ENCODE data around the gene FAF1. TPM values are rescaled to one million over a fixed set of nuclear protein-coding genes. Genes with fewer than 3 reads are reported as not detected.
A peak's percentile ranks its signal among the peaks of the same experiment; 100 is the strongest.

The FAF1 gene
- total RNA-seq, 1 experiment from 2014 or later: 78.7 TPM

- peak overlapping the region; percentile 91 for H3K27ac Mint-ChIP-seq (ENCODE audit: unreplicated experiment)
- intact Hi-C loops (cut with micrococcal nuclease; ENCODE audit: unreplicated experiment): loop anchor here (2.0 to 10.0 kb wide), 2 partner anchors 53 to 123 kb away; no protein-coding TSS in a partner anchor
Observed at GRCh38 chr1:50421768-50422674, 538.0 kb downstream of the FAF1 start.

DNA sequence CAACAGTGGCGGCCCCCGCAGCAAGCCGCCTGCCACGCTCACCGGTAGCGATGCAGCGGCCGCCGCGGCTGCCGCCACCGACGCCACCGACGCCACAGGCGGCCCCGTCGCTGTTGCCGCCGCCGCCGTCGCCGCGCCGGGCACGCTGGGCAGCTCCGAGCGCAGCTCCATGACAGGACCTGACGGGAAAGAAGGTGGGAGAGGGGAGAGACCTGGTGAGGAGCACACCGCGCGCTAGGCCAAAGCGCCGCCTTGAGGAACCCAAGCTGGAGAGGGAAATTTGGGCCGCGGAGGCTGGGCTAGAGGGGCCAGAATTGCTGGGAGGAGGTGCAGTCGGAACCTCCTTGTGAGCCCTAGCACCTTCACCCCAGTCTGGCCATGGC lies 538.7 kb downstream of the FAF1 start:
- H3K36me3 ChIP-seq (ENCODE audit: control insufficient read depth, insufficient read depth, low read length): no peaks in the 10 kb centered on the region
- H3K27ac Mint-ChIP-seq (ENCODE audit: unreplicated experiment): no peak overlapping the region
- H3K4me1 ChIP-seq: no peaks in the 10 kb centered on the region
- DNase-seq: no peak
- ChIA-PET CTCF (no interaction called here), POLR2A (no interaction called here)
- H3K9me3 Mint-ChIP-seq (ENCODE audit: unreplicated experiment): no peaks in the 10 kb centered on the region
- peaks cover 22% of the 10 kb centered on the region for H3K36me3 Mint-ChIP-seq (ENCODE audit: insufficient read depth, unreplicated experiment)
- no peaks in the 10 kb centered on the region for H3K9me3 ChIP-seq
- intact Hi-C loops (cut with micrococcal nuclease; ENCODE audit: unreplicated experiment): loop anchor here (10.0 kb wide), 1 partner anchor 123 kb away; no protein-coding TSS in a partner anchor
- H3K4me1 Mint-ChIP-seq (ENCODE audit: low read depth, unreplicated experiment): peaks cover 6% of the 10 kb centered on the region
- no peak for TF ChIP-seq CTCF (IDR thresholded peaks at IDR 0.05; ENCODE audit: insufficient read depth in 1 of 2, low read depth in 1 of 2, low read length in 1 of 2, severe bottlenecking in 1 of 2, unreplicated experiment in 1 of 2)
- H3K27me3 ChIP-seq (replicated peaks; ENCODE audit: control insufficient read depth, insufficient read depth, low read length): no peaks in the 10 kb centered on the region
- H3K4me3 ChIP-seq (ENCODE audit: low read depth, low read length): no peak overlapping the region
- peak overlapping the region; percentile 72 for H3K4me3 Mint-ChIP-seq (ENCODE audit: unreplicated experiment)
- H3K27me3 Mint-ChIP-seq (ENCODE audit: insufficient read depth, unreplicated experiment): peaks cover 13% of the 10 kb centered on the region
- no TSS peak for BruUV-seq (replicated peaks)

More at GRCh38 chr1:50421768-50422674, 538.0 kb downstream of the FAF1 start:
- H3K36me3 Mint-ChIP-seq (ENCODE audit: insufficient read depth, unreplicated experiment): peaks cover 22% of the 10 kb centered on the region
- no peak for TF ChIP-seq CTCF (IDR thresholded peaks at IDR 0.05; ENCODE audit: insufficient read depth in 1 of 2, low read depth in 1 of 2, low read length in 1 of 2, severe bottlenecking in 1 of 2, unreplicated experiment in 1 of 2)
- TSS peak; percentile 52 for BruUV-seq (replicated peaks)
- H3K4me1 Mint-ChIP-seq (ENCODE audit: low read depth, unreplicated experiment): peaks cover 6% of the 10 kb centered on the region
- no peaks in the 10 kb centered on the region; the same call in 1 of the 2 replicates for H3K27me3 ChIP-seq (replicated peaks; ENCODE audit: control insufficient read depth, insufficient read depth, low read length)
- H3K4me3 Mint-ChIP-seq (ENCODE audit: unreplicated experiment): peak overlapping the region; percentile 72
- H3K9me3 Mint-ChIP-seq (ENCODE audit: unreplicated experiment): no peaks in the 10 kb centered on the region
- ChIA-PET POLR2A (no interaction called here), CTCF (no interaction called here)
- H3K4me1 ChIP-seq: no peaks in the 10 kb centered on the region
- no peak for DNase-seq
- no peaks in the 10 kb centered on the region for H3K36me3 ChIP-seq (ENCODE audit: control insufficient read depth, insufficient read depth, low read length)
- peak overlapping the region; percentile 53 for H3K4me3 ChIP-seq (ENCODE audit: low read depth, low read length)
- peaks cover 13% of the 10 kb centered on the region for H3K27me3 Mint-ChIP-seq (ENCODE audit: insufficient read depth, unreplicated experiment)
- H3K9me3 ChIP-seq: no peaks in the 10 kb centered on the region

- Histone ChIP-seq H3K4me1 (no peaks in the 10 kb centered on the region), H3K36me3 (ENCODE audit: control insufficient read depth, insufficient read depth, low read length) (no peaks in the 10 kb centered on the region), H3K4me3 (ENCODE audit: low read depth, low read length) (no peak overlapping the region), H3K27me3 (replicated peaks; ENCODE audit: control insufficient read depth, insufficient read depth, low read length) (no peaks in the 10 kb centered on the region), H3K9me3 (no peaks in the 10 kb centered on the region)
- no peak overlapping the region for H3K4me3 Mint-ChIP-seq (ENCODE audit: unreplicated experiment)
- no peak overlapping the region for H3K27ac Mint-ChIP-seq (ENCODE audit: unreplicated experiment)
- no TSS peak for BruUV-seq (replicated peaks)
- no peak for TF ChIP-seq CTCF (IDR thresholded peaks at IDR 0.05; ENCODE audit: insufficient read depth in 1 of 2, low read depth in 1 of 2, low read length in 1 of 2, severe bottlenecking in 1 of 2, unreplicated experiment in 1 of 2)
- CTCF ChIA-PET: no interaction called here
- peaks cover 22% of the 10 kb centered on the region for H3K36me3 Mint-ChIP-seq (ENCODE audit: insufficient read depth, unreplicated experiment)
- no peaks in the 10 kb centered on the region for H3K9me3 Mint-ChIP-seq (ENCODE audit: unreplicated experiment)
- DNase-seq: no peak
- H3K27me3 Mint-ChIP-seq (ENCODE audit: insufficient read depth, unreplicated experiment): peaks cover 10% of the 10 kb centered on the region
- intact Hi-C loops (cut with micrococcal nuclease; ENCODE audit: unreplicated experiment): loop anchor here (10.0 kb wide), 1 partner anchor 124 kb away; no protein-coding TSS in a partner anchor
- peaks cover 6% of the 10 kb centered on the region for H3K4me1 Mint-ChIP-seq (ENCODE audit: low read depth, unreplicated experiment)
- POLR2A ChIA-PET: no interaction called here
Observed at GRCh38 chr1:50420689-50421365, 539.2 kb downstream of the FAF1 start.
